Choroid plexus epithelial cell (primary cell): ENCODE results near the gene TGFBR2.

ENCODE experiments used
- DNase-seq: peaks from one replicate; pipeline ENCODE4 v3.0.0-alpha.2; 2010; ENCODE audit warnings: low read depth
- H3K4me3 ChIP-seq: 2 replicates; pipeline ENCODE4 v1.5.1; 2011; ENCODE audit warnings: low read depth, mild to moderate bottlenecking, control low read depth, low read length, moderate library complexity
- TF ChIP-seq, protein P1 (sequence below): conservative IDR thresholded peaks from 2 replicates; pipeline ENCODE4 v1.5.1; 2011; ENCODE audit warnings: low read depth, mild to moderate bottlenecking, control low read depth, inconsistent platforms, low read length, moderate library complexity

The TGFBR2 gene

DNA sequence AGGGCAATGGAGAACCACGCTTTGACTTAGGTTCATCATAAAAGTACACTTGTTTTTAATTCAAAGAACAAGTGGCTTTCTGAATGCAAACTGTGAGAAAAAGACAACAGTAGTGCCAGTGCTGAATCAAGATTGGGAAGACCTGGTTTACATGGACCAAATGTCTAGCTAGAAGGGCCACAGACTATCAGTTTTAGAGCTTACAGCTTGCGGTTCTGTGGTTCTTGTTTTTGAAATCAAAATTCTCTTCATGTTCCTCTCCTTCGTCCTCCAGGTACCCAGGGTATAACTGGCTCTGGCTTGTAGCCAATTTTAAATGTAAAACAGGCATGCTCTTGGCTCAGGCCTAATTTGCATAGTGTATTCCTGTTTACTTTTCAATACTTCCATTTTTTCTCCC lies 124.6 kb downstream of the TGFBR2 start:
- TF ChIP-seq, protein P1, sequence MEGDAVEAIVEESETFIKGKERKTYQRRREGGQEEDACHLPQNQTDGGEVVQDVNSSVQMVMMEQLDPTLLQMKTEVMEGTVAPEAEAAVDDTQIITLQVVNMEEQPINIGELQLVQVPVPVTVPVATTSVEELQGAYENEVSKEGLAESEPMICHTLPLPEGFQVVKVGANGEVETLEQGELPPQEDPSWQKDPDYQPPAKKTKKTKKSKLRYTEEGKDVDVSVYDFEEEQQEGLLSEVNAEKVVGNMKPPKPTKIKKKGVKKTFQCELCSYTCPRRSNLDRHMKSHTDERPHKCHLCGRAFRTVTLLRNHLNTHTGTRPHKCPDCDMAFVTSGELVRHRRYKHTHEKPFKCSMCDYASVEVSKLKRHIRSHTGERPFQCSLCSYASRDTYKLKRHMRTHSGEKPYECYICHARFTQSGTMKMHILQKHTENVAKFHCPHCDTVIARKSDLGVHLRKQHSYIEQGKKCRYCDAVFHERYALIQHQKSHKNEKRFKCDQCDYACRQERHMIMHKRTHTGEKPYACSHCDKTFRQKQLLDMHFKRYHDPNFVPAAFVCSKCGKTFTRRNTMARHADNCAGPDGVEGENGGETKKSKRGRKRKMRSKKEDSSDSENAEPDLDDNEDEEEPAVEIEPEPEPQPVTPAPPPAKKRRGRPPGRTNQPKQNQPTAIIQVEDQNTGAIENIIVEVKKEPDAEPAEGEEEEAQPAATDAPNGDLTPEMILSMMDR, result no peak
- H3K4me3 ChIP-seq, result no peak overlapping the region
- DNase-seq, result no peak

DNA sequence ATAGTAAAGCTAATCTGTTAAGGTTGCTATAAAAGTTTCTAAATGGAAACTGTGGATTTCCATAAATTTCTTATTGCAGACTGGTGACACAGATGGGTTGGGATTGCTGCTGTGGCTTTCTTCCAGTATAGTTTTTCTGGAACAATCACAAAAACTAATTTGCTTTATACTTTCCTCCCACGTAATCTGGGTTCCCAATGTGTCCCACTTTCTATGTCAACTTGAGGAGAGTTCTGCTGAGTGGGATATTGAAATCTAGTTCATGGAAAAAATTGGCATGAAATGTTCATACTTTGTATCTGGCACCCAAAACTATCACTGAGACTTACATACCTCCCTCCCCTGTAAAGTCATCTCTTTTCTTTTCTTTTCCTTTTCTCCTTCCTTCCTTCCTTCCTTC lies 126.8 kb downstream of the TGFBR2 start:
- TF ChIP-seq, protein P1, result no peak

DNA sequence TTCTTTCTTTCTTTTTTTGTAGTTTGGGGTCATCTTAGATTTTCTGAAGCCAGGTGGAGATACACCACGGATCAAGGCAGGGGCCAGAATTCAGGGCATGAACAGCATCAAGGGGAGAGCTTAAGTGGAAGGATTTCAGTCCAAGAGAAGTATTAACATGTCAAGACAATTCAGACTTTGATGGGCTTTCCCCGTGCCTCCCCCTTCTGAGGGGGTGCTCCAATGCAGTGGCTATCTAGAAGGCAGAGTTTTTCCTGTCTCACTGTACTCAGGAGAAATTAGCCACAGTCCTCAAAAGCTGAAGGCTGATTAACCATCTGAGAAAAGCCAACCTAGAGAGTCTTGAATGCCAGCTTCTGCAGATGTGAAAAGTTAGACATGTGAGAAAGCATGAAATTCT lies 127.3 kb downstream of the TGFBR2 start:
- DNase-seq, result no peak
- TF ChIP-seq, protein P1, result no peak
- no peak overlapping the region for H3K4me3 ChIP-seq

More for the DNA sequence above, 126.8 kb downstream of the TGFBR2 start:
- no peak for DNase-seq
- no peak overlapping the region for H3K4me3 ChIP-seq

DNA sequence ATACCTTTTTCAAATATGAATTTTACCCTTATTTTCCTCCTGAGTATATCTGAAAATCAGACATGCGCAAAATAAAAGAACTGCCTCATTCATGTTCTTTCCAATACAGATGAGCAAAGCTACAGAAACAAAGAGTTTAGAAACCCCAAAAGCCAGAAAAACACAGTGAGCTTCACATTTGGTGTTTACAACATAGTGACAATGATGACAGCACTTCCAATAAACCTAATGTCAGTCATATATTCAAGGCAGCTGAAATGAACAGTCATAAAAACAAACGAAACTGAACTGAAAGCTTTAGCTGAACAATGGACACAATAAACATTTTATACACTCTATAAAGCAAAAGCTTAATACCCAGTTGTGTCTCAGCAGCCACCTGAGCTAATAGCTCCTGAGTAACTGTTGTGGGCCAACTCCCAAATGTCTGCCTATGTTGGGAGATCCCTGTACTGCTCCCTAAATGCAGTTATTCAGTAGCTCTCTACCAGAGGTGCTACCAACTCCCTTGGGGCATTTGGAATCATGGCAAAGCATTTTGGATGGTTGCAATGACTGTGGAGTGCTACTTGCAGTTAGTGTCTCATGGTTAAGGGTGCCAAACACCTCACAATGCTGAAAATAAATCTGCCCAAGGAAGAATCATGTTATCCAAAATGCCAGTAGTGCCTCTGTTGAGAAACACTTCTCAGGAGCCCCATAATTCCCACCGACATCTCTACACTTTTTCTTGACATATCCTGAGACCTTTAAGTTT lies 131.5 kb downstream of the TGFBR2 start:
- no peak overlapping the region for H3K4me3 ChIP-seq
- no peak for DNase-seq
- TF ChIP-seq, protein P1, result no peak

DNA sequence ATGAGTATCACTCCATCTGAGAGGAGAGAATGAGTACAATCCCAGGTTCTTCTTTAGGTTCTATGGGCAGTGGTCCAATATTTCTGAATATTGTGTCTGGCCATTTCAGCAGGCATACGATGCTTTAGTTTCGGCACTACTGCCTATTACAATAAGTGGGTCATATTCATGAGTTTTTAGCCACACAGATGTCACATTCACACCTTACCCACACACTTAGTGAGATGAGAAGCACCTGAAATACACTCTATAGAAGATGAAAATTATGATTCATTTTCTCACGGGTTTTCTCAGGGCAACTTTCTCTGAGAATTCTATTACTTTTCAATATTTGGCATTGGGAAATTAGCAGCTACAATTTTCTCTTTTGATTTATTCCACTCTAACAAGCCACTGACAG lies 132.2 kb downstream of the TGFBR2 start:
- no peak for DNase-seq
- no peak overlapping the region for H3K4me3 ChIP-seq
- TF ChIP-seq, protein P1, result no peak

DNA sequence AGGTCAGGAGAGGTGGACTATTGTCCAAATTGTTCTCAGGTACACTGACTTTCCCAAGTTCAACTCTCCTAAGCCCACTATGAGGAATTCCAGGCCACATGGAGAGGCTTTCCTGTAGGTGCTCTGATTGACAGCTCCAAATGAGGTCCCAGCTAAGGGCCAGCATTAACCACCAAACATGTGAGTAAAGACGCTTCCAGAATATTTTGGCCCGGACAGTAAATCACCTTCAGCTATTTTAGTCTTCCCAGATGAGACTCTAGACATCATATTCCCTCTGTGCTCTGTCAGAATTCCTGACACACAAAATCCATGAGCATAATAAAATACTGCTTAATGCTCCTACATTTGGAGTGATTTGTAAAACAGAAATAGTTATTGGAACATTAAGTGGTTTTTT lies 135.5 kb downstream of the TGFBR2 start:
- no peak for DNase-seq
- no peak overlapping the region for H3K4me3 ChIP-seq
- TF ChIP-seq, protein P1, result no peak
